GM11168 (cell line): ENCODE data around the gene GRM5.
"Not testable (repeated sequence)": the region's sequence is repeated elsewhere in the genome, so short reads cannot be mapped to it uniquely, and the experiment has no call there.

Source experiments
- in situ Hi-C: fragments of 300-500 bp; cut with MboI; formaldehyde crosslinking; loops from one replicate; pipeline ENCODE4 v1.12.0; 2022; ENCODE audit warnings: low sequenced_read_pairs; ENCODE audit not compliant: unreplicated experiment

The GRM5 gene

GRCh38 chr11:88978992-88979391, 86.8 kb downstream of the GRM5 start:
- in situ Hi-C loops, result not testable (repeated sequence)

DNA sequence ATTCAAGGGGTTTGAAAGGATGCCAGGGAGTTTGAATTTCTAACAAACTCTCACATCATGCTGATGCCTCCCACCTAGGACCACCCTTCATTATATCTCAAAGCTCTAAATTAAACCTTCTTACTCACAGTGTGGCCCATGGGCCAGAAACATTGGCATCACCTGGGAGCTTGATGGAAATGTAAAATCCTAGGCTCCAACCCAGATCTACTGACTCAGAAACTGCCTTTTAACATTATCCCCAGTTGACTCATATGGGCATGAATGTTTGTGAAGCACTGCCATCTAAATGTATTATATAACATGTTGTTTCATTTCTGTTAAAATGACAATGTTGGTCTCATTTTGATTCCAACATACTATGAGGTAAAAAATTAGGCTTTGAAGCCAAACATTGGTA, 90.3 kb downstream of the GRM5 start:
- in situ Hi-C loops, result not testable (repeated sequence)

DNA sequence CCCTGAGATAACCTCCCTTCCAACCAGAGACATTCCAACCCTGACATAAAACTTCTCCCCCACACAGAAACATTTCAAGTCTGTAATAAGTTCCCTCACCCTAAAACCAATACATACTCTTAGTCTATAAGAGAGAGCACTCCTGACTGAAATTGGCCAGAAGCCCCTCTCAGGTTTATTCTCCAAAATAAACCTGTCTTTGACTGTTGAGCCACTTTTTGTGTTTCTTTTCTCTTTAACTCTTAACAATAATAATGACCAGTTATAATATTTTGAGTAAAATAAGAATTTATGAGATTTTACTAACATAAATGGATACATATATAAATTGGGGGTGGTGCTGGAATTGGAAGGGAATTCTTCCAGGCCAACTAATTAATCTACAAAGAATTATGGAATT, 93.6 kb downstream of the GRM5 start:
- in situ Hi-C loops, result no loop called here

GRCh38 chr11:88961621-88962020, 104.2 kb downstream of the GRM5 start:
- in situ Hi-C loops, result not testable (repeated sequence)

DNA sequence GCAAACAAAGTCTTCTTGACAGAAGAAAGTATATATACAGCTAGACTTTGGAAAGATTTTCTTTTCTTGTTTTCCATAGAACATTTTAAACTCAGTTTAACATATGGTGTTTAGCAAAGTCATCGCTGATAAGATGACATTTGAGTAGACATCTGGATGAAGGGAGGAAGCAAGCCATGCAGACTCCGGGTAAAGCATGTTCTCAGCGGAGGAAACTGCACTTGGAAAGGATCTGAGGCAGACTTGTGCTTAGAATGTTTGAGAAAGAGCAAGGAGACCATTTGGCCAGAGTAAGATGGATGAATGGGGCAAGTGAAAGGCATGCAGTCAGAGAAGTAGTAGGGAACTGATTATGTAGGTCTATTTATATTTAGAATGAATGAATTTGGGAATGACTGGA, 105.9 kb downstream of the GRM5 start:
- in situ Hi-C loops, result not testable (repeated sequence)

DNA sequence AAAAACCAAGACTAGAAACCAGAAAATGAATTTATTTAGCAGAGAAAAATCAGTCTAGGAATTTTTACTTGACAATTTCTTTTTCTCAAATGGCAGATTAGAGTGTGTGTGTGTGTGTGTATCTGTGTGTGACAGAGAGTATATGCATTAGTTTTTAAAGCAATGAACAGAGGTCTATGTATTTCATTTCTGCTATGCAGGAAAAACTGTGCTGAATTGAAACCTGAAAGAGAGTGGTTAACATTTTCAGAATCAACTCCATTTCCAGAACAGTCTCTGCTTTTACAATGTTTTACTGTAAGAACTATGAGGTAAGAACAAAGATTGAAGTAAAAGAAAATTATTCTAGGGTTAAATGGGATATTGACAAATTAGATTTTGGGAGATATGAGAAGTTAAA, 114.8 kb downstream of the GRM5 start:
- in situ Hi-C loops, result no loop called here

DNA sequence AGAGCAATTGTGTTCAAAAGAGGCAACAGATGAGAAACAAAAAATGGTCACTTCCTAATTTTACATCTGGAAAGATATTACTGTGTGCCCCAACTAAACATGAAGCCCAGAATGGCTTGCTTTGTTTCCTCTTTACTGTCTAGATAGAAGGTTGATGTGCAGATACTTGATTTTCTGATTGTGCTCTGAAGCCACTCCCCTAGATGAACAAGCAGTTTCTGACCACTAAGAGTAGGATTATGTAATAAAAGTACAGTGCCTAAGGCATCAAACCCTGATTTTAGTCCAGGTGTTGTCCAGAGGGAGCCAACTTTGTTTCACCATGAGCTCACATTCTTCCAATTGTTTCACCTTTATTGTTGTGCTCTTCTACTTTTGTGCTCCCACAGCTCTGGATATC, 116.9 kb downstream of the GRM5 start:
- in situ Hi-C loops, result not testable (repeated sequence)

- in situ Hi-C loops, result not testable (repeated sequence)
Measured at GRCh38 chr11:88947843-88948572, 117.8 kb downstream of the GRM5 start.

DNA sequence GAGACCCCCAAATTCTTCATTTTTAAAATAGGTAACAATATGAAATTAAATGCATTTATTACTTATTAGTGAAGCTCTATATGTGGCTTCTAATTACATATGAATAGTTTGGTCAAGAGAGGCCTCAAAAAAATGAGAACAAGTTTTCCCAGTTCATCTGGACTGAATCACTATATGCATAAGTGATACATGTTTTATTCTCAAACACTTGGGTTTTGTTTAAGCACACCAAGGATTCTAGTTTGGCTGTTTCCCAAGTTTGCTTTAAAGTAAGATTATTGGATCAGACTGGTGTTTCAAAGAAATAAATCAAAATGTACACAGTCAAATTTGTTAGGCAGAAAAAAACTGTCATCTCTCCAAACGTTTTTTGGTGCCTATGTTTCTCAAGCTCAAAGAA, 136.1 kb downstream of the GRM5 start:
- in situ Hi-C loops, result not testable (repeated sequence)

DNA sequence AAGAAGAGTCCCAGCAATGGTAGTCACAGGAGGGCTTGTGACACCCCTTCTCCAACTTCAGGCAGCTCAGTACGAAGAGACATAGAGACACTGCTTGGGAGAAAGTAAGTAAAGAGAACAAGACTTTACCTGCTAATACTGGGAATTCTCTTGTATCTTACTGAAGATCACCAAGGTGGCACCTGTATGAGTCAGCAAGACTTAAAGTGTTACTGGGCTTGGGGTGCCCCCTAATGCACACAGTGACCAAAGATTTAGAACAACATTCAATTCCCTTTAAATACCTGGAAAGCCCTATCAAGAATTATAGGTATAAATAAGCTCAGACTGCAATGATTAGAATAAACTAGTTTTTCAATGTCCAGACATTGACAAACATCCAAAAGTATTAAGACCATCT, 148.7 kb downstream of the GRM5 start:
- in situ Hi-C loops, result not testable (repeated sequence)

DNA sequence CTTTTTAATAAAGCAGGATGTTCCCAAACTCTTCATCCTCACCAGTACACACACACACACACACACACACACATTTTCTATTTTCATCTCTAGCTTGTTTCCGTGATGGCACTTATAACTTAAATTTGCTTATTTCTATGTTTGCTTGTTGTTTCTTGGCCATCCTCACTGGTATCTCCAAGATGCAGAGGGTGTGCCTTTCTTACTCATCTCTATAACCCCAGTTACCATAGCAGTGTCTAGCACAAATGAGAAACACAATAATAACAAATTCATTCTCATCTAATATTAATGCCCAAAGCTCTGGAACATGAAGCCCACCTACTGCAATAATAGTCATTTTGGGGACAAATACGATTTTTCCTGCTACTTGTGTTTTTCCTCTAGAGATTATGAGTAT, 156.3 kb downstream of the GRM5 start:
- in situ Hi-C loops, result no loop called here

DNA sequence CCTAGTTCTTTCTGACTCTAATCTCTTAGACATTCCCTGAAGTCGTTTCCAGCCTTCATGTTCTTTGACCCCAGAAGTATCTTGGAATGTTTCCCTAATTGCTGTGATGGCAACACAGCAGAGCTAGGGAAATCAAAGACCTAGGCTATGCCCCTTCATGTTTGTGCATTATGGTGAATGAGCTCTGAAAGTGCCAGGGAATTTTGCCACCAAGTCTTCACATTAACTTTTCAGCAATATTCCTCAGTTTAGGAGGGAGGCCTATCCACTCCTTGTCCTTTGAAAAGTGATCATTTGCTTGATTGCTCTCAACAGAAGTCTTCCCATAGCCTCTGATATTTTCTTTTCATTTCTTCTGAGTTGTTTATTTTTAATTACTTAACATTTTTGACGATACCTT, 164.3 kb downstream of the GRM5 start:
- in situ Hi-C loops, result not testable (repeated sequence)

GRCh38 chr11:88888855-88889254, 176.9 kb downstream of the GRM5 start:
- in situ Hi-C loops, result not testable (repeated sequence)

GRCh38 chr11:88886796-88887195, 179.0 kb downstream of the GRM5 start:
- in situ Hi-C loops, result no loop called here

DNA sequence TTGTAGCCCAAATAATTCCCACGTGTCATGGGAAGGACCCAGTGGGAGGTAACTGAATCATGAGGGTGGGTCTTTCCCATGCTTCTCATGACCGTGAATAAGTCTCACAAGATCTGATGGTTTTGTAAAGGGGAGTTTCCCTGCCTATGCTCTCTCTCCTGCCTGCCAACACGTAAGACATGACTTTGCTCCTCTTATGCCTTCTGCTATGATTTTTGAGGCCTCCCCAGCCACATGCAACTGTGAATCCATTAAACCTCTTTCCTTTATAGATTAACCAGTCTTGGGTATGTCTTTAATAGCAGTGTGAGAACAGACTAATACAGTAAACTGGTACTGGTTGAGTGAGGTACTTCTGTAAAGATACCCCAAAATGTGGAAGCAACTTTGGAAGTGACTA, 183.0 kb downstream of the GRM5 start:
- in situ Hi-C loops, result not testable (repeated sequence)

DNA sequence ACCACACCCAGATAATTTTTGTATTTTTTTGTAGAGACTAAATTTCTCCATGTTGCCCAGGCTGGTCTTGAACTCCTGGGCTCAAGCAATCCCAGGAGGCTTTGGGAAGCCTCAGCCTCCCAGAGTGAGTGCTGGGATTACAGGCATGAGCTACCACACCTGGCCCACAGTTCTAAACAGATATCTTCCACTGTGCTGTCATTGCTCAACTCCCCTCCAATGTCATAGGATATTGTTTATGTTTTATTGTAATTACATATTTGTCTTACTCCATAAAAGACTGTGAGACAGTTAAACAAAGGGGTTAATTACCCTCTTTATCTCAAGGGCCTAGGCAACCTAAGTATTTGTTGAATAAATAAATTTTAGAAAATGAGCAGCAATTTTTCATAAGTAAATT, 204.2 kb downstream of the GRM5 start:
- in situ Hi-C loops, result no loop called here

DNA sequence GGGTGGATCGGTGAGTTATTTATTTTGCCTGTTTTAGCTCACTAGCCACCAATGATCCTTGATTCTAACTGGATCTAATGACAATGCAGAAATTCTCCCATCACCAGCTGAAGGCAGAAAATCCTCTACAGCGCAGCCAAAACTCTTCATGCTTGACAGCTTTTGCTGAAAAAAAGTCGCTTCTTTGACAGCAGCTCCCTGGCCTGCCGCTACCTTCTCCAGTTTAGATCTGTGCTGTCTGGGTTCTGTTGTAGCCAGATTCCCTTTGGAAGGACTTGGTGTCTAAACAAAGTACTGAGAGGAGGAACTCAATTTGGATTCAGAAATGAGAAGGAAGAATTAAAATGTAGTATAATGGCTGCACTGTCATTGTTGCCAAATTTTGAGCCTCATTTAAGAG, 205.4 kb downstream of the GRM5 start:
- in situ Hi-C loops, result not testable (repeated sequence)

- in situ Hi-C loops, result not testable (repeated sequence)
Measured at GRCh38 chr11:88853963-88854362, 211.8 kb downstream of the GRM5 start.

DNA sequence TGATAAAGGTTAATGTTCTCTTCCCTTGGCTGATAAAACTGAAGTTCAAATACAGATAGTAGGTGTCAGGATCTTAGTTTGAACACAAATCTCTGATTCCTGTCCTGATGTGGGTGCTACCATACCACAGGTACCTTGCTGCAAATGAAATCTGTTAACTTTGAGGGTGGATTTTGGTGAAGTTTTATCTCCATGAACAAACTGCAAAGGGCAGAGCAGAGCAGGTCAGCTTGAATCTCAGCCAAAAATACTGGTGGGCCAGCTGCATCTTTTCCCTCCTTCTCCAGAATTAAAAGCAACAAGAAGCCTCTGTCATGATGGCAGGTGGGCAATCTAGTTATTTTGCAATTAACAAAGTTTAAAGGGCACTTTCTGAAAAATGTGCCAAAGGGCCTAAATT, 214.2 kb downstream of the GRM5 start:
- in situ Hi-C loops, result not testable (repeated sequence)

GRCh38 chr11:88849773-88850172, 216.0 kb downstream of the GRM5 start:
- in situ Hi-C loops, result not testable (repeated sequence)

DNA sequence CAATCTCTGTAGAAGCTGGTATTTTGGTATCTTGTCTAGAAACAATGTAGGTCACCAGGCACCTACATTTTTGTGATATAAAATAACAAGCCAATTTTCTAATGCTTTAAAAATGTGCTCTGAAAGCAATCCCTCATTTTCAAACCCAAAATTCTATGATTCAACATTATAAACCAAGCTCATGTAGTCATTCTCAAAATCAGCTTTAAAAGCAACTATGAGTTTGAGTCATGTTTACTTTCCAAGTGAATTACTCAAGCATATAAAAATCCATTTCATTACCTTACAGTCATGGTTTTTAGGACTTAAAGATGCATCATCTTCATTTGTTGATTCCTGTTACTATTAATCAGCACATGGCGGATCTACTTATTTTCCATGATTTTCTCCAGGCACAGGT, 216.4 kb downstream of the GRM5 start:
- in situ Hi-C loops, result no loop called here

DNA sequence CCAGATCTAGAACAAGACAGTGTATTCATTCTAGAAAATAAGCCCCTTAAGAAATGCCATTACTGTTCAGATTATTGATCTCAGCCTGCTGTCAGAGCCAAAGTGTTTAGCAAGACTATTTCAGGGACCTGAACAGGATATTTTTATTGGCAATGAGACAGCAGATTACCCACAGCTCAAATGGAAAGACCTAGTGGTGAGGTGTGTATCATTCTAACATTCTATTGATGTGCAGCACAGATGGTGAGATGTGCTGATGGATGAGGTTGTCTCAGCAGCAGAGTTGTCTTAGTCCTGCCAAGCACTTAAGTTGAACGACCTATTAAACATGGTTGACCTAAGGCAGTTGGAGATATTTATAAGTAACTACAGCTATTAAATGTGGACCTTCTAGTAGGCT, 219.5 kb downstream of the GRM5 start:
- in situ Hi-C loops, result not testable (repeated sequence)
